Measurements from ENCODE around the gene MAP2K1. TPM values are rescaled to one million over a fixed set of nuclear protein-coding genes. Genes with fewer than 3 reads are reported as not detected.
"Not testable (repeated sequence)": the region's sequence is repeated elsewhere in the genome, so short reads cannot be mapped to it uniquely, and the experiment has no call there.

MAP2K1 gene
- 26.2 and 32.9 TPM in 2 replicates for total RNA-seq
- 37.5 and 40.0 TPM in 2 replicates for polyA plus RNA-seq
- polyA plus RNA-seq (2012): 35.1 and 36.5 TPM in 2 replicates
- 50.5 and 60.3 TPM in 2 replicates for polyA minus RNA-seq (ENCODE audit: low replicate concordance)

DNA sequence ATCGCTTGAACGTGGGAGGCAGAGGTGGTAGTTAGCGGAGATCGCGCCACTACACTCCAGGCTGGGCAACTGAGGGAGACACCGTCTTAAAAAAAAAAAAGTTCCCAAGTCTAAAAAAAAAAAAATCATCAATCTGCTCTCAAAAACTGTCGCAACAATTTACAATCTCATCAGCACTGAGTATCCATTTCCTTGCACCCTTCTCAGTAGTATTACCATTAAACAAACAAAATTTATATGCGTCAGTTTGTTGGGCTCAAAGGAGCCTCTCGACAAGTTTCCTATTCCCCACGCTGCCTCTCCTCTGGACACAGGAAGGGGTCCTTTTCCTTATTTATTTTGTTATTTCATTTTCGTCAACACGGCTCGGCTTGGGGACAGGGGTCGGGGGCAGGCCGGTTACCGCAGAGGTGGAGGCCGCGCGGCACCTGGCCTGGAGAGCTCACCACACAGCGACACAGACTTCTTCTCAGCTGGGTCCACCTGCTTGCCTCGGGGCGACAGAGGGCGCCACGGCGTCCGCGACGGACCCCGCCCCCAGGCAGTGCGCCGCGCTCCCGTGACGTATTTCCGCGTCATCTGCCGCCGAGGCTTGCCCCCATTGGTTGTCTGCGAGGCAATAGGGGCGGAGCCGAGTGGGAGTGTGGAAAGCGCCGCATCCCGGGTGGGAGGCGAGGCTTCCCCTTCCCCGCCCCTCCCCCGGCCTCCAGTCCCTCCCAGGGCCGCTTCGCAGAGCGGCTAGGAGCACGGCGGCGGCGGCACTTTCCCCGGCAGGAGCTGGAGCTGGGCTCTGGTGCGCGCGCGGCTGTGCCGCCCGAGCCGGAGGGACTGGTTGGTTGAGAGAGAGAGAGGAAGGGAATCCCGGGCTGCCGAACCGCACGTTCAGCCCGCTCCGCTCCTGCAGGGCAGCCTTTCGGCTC is at the start of gene MAP2K1:
MAP2K1 (plus strand) TSS at position 709 of the 920 bp plus-strand sequence. CDS start 436 bp downstream, outside the sequence.
- H2AFZ ChIP-seq (ENCODE audit: low read length): peak within 1 kb of the TSS; percentile 60
- peak; percentile 94 to 96 for DNase-seq (ENCODE audit: low read depth in 2 of 2)
- peaks cover 43% of the 10 kb centered on the region for H3K79me2 ChIP-seq (ENCODE audit: control insufficient read depth, insufficient read depth, low read length)
- no peaks in the 10 kb centered on the region for H3K27me3 ChIP-seq (ENCODE audit: control insufficient read depth, insufficient read depth, low read length)
- TF ChIP-seq, protein P1, sequence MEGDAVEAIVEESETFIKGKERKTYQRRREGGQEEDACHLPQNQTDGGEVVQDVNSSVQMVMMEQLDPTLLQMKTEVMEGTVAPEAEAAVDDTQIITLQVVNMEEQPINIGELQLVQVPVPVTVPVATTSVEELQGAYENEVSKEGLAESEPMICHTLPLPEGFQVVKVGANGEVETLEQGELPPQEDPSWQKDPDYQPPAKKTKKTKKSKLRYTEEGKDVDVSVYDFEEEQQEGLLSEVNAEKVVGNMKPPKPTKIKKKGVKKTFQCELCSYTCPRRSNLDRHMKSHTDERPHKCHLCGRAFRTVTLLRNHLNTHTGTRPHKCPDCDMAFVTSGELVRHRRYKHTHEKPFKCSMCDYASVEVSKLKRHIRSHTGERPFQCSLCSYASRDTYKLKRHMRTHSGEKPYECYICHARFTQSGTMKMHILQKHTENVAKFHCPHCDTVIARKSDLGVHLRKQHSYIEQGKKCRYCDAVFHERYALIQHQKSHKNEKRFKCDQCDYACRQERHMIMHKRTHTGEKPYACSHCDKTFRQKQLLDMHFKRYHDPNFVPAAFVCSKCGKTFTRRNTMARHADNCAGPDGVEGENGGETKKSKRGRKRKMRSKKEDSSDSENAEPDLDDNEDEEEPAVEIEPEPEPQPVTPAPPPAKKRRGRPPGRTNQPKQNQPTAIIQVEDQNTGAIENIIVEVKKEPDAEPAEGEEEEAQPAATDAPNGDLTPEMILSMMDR (conservative IDR thresholded peaks at IDR 0.05 in 1 of 2, IDR thresholded peaks at IDR 0.05 in 1 of 2; ENCODE audit: low read depth in 1 of 2, low read length in 2 of 2): peak; percentile 56 to 58
- no peak for TF ChIP-seq EZH2 (IDR thresholded peaks at IDR 0.05; ENCODE audit: low read length, missing control alignments)
- H3K9ac ChIP-seq (ENCODE audit: insufficient read depth, low read length): peak within 1 kb of the TSS; percentile 86
- peak within 1 kb of the TSS; percentile 73 for H3K27ac ChIP-seq (ENCODE audit: insufficient read depth, low read length)
- peak within 1 kb of the TSS; percentile 94 for H3K4me2 ChIP-seq (ENCODE audit: extremely low read depth, insufficient read depth, low read length)
- H3K4me1 ChIP-seq (ENCODE audit: control insufficient read depth, extremely low read depth, insufficient read depth, low read length): peaks cover 3% of the 10 kb centered on the region
- no peaks in the 10 kb centered on the region for H3K36me3 ChIP-seq (ENCODE audit: control insufficient read depth, insufficient read depth, low read length)
- H3K4me3 ChIP-seq (replicated peaks in 1 of 4; ENCODE audit: control extremely low read depth in 1 of 4, insufficient read depth in 1 of 4, low read depth in 3 of 4, low read length in 4 of 4): peak within 1 kb of the TSS; percentile 69 to 90 (median 73)
- H4K20me1 ChIP-seq (ENCODE audit: control insufficient read depth, extremely low read depth, insufficient read depth, low read length): no peaks in the 10 kb centered on the region
- no peaks in the 10 kb centered on the region for H3K9me3 ChIP-seq (ENCODE audit: control insufficient read depth, insufficient read depth, low read depth, low read length)

DNA sequence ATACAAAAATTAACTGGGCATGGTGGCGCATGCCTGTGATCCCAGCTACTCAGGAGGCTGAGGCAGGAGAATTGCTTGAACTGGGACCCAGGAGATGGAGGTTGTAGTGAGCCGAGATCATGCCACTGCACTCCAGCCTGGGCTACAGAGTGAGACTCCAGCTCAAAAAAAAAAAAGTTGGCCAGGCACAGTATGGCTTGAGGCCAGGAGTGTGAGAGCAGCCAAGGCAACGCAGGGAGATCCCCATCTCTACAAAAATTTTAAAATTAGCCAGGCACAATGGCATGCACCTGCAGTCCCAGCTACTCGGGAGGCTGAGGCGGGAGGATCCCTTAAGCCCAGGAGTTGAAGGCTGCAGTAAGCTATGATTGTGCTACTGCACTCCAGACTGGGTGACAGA is 38.2 kb upstream of the MAP2K1 start:
- H3K4me3 ChIP-seq (replicated peaks in 1 of 4; ENCODE audit: control extremely low read depth in 1 of 4, insufficient read depth in 1 of 4, low read depth in 3 of 4, low read length in 4 of 4); H4K20me1 ChIP-seq (ENCODE audit: control insufficient read depth, extremely low read depth, insufficient read depth, low read length); DNase-seq (ENCODE audit: low read depth in 2 of 2); H3K9me3 ChIP-seq (ENCODE audit: control insufficient read depth, insufficient read depth, low read depth, low read length); H3K27ac ChIP-seq (ENCODE audit: insufficient read depth, low read length); H3K9ac ChIP-seq (ENCODE audit: insufficient read depth, low read length); H3K27me3 ChIP-seq (ENCODE audit: control insufficient read depth, insufficient read depth, low read length); H3K4me1 ChIP-seq (ENCODE audit: control insufficient read depth, extremely low read depth, insufficient read depth, low read length); H3K79me2 ChIP-seq (ENCODE audit: control insufficient read depth, insufficient read depth, low read length); H3K4me2 ChIP-seq (ENCODE audit: extremely low read depth, insufficient read depth, low read length); H3K36me3 ChIP-seq (ENCODE audit: control insufficient read depth, insufficient read depth, low read length); H2AFZ ChIP-seq (ENCODE audit: low read length): not testable (repeated sequence)

DNA sequence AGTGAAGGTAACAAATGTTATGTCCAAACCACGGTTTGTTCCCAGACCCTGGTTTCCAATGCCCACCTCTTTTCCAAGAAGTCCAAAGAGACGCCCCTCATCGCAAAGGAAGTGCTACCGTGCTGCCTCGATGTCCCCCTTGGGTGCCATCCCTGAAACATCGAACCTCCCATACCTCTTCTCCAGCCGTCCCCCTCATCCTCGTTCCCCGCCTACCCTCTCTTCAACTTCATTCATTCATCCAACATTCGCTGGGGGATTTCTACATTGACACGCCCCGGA is 30.7 kb upstream of the MAP2K1 start:
- H3K27me3 ChIP-seq (ENCODE audit: control insufficient read depth, insufficient read depth, low read length): no peaks in the 10 kb centered on the region
- peak overlapping the region; percentile 94 for H2AFZ ChIP-seq (ENCODE audit: low read length)
- peak overlapping the region; percentile 95 for H3K4me2 ChIP-seq (ENCODE audit: extremely low read depth, insufficient read depth, low read length)
- DNase-seq (ENCODE audit: low read depth in 2 of 2): no peak
- no peaks in the 10 kb centered on the region for H4K20me1 ChIP-seq (ENCODE audit: control insufficient read depth, extremely low read depth, insufficient read depth, low read length)
- no peaks in the 10 kb centered on the region for H3K9me3 ChIP-seq (ENCODE audit: control insufficient read depth, insufficient read depth, low read depth, low read length)
- no peaks in the 10 kb centered on the region for H3K4me1 ChIP-seq (ENCODE audit: control insufficient read depth, extremely low read depth, insufficient read depth, low read length)
- peak overlapping the region; percentile 83 for H3K27ac ChIP-seq (ENCODE audit: insufficient read depth, low read length)
- H3K9ac ChIP-seq (ENCODE audit: insufficient read depth, low read length): peak overlapping the region; percentile 74
- peaks cover 9% of the 10 kb centered on the region for H3K79me2 ChIP-seq (ENCODE audit: control insufficient read depth, insufficient read depth, low read length)
- TF ChIP-seq, protein P1 (conservative IDR thresholded peaks at IDR 0.05 in 1 of 2, IDR thresholded peaks at IDR 0.05 in 1 of 2; ENCODE audit: low read depth in 1 of 2, low read length in 2 of 2): no peak
- no peak for TF ChIP-seq EZH2 (IDR thresholded peaks at IDR 0.05; ENCODE audit: low read length, missing control alignments)
- peak overlapping the region; percentile 71 to 87 (median 82) for H3K4me3 ChIP-seq (replicated peaks in 1 of 4; ENCODE audit: control extremely low read depth in 1 of 4, insufficient read depth in 1 of 4, low read depth in 3 of 4, low read length in 4 of 4)
- no peaks in the 10 kb centered on the region for H3K36me3 ChIP-seq (ENCODE audit: control insufficient read depth, insufficient read depth, low read length)

All from fibroblast of lung (primary cell).